Measurements from ENCODE around the gene DPEP1. TPM values are rescaled to one million over a fixed set of nuclear protein-coding genes. Genes with fewer than 3 reads are reported as not detected.

The DPEP1 gene
- total and polyA plus RNA-seq, 2 donors (not counting 1 experiment from before 2014, with no cell fraction given): not detected

DNA sequence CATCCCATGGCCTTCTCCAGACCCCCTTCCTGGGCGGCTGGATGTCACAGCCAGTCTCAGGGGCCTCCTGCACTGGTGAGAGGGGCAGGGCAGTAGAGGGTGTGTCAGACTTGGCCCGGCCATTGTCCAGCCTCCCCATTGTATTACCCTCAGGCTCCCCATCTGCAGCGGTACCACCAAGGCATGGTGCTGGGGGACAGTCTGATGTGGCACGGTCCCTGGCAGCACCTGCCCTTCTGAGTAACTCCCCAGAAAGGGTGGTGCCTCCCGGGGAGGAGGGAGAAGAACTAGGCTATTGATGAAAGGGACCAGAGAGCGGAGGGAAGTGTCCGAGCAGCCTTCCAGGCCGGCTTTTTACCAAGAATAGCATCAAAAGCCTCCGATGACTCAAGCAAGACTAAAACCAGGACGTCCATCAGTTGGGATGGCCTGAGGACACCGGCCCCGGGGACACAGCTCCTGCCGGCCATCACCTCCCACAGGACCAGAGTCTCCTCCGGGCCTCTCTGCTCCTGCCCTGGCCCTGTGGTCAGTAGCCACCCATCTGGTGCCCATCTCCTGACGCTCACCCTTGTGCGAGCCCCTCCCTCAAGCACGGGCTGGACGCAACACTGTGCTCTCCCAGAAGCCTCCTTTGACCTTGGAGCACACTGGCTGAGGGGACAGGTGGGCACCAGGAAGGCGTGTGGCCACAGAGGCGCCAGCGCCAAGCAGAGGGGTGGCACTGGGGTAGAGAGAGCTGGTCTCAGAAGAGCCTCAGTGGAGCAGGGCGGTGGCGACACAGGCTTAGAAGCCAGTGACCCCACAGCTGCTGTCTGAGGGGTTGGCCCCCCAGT lies 43.7 kb upstream of the DPEP1 start:
- no peak overlapping the region for H3K27ac Mint-ChIP-seq
- H3K9ac ChIP-seq (ENCODE audit: low read length): no peak overlapping the region
- H3K4me3 ChIP-seq (ENCODE audit: control extremely low read depth in 1 of 5, extremely low read depth in 1 of 5, insufficient read depth in 1 of 5, low read depth in 2 of 5, low read length in 4 of 5): no peak overlapping the region
- POLR2A ChIA-PET: interaction anchor here (0.7 kb wide), 1 partner anchor 130 kb away, joined by 4 read pairs; no protein-coding TSS in a partner anchor
- ATAC-seq (ENCODE audit: low read depth): no peak
- DNase-seq: no peak
- no peaks in the 10 kb centered on the region for H3K9me3 Mint-ChIP-seq (ENCODE audit: insufficient read depth)
- WGBS (ENCODE audit: insufficient coverage): 93% methylated on average over 19 of the region's 23 CpGs
- H3K9me3 ChIP-seq (ENCODE audit: control extremely low read depth in 1 of 3, control insufficient read depth in 2 of 3, insufficient read depth in 1 of 3, low read length in 2 of 3): no peaks in the 10 kb centered on the region
- H3K79me2 ChIP-seq (ENCODE audit: control insufficient read depth, insufficient read depth, low read length): no peaks in the 10 kb centered on the region
- peaks cover 34 to 36% of the 10 kb centered on the region in 2 donors for H3K4me1 ChIP-seq (ENCODE audit: control insufficient read depth in 2 of 2, insufficient read depth in 2 of 2, low read length in 2 of 2)
- intact Hi-C loops (cut with micrococcal nuclease): loop anchor here (10.0 kb wide), 1 partner anchor 885 kb away; the partner anchor contains the start of gene SNAI3
- no peak overlapping the region for H3K27ac ChIP-seq (ENCODE audit: low read length in 2 of 2)
- peaks cover 16% of the 10 kb centered on the region for H4K20me1 ChIP-seq (ENCODE audit: control insufficient read depth, insufficient read depth, low read length, poor library complexity, severe bottlenecking)
- H3K36me3 ChIP-seq (replicated peaks in 1 of 2; ENCODE audit: control extremely low read depth in 1 of 2, control insufficient read depth in 1 of 2, extremely low read depth in 1 of 2, insufficient read depth in 2 of 2, low read length in 1 of 2): peaks cover 0 to 4% of the 10 kb centered on the region in 2 experiments
- TF ChIP-seq EZH2 (IDR thresholded peaks at IDR 0.05; ENCODE audit: borderline replicate concordance, insufficient read depth, low read depth, low read length, poor library complexity, severe bottlenecking): no peak
- no peak for TF ChIP-seq CTCF (IDR thresholded peaks at IDR 0.05)
- peaks cover 14% of the 10 kb centered on the region for H3K27me3 Mint-ChIP-seq
- H3K4me1 Mint-ChIP-seq: peaks cover 34% of the 10 kb centered on the region
- H3K27me3 ChIP-seq (replicated peaks in 1 of 4; ENCODE audit: control extremely low read depth in 1 of 4, control insufficient read depth in 3 of 4, insufficient read depth in 4 of 4, low read length in 3 of 4): peaks cover 0 to 17% (median 4%) of the 10 kb centered on the region in 4 experiments
- CTCF ChIA-PET: no interaction called here
- H2AFZ ChIP-seq (ENCODE audit: insufficient read depth, low read depth, low read length, poor library complexity, severe bottlenecking): no peak overlapping the region
- no peak overlapping the region for H3K4me3 Mint-ChIP-seq
- H3K4me2 ChIP-seq (replicated peaks; ENCODE audit: low read depth, low read length, poor library complexity, severe bottlenecking): no peak overlapping the region

GRCh38 chr16:89570342-89570923 lies 43.0 kb upstream of the DPEP1 start:
- no peak overlapping the region for H3K27ac ChIP-seq (ENCODE audit: low read length in 2 of 2)
- ChIA-PET POLR2A (no interaction called here), CTCF (no interaction called here)
- DNase-seq: no peak
- H2AFZ ChIP-seq (ENCODE audit: insufficient read depth, low read depth, low read length, poor library complexity, severe bottlenecking): no peak overlapping the region
- TF ChIP-seq EZH2 (IDR thresholded peaks at IDR 0.05; ENCODE audit: borderline replicate concordance, insufficient read depth, low read depth, low read length, poor library complexity, severe bottlenecking) (no peak), CTCF (IDR thresholded peaks at IDR 0.05) (no peak)
- Mint-ChIP-seq H3K27me3 (peaks cover 14% of the 10 kb centered on the region), H3K27ac (no peak overlapping the region), H3K4me3 (no peak overlapping the region), H3K4me1 (peaks cover 27% of the 10 kb centered on the region), H3K9me3 (ENCODE audit: insufficient read depth) (no peaks in the 10 kb centered on the region)
- no peak overlapping the region for H3K9ac ChIP-seq (ENCODE audit: low read length)
- H3K4me1 ChIP-seq (ENCODE audit: control insufficient read depth in 2 of 2, insufficient read depth in 2 of 2, low read length in 2 of 2): peaks cover 33 to 35% of the 10 kb centered on the region in 2 donors
- WGBS (ENCODE audit: insufficient coverage): 92% methylated on average over 30 of the region's 30 CpGs
- H3K36me3 ChIP-seq (replicated peaks in 1 of 2; ENCODE audit: control extremely low read depth in 1 of 2, control insufficient read depth in 1 of 2, extremely low read depth in 1 of 2, insufficient read depth in 2 of 2, low read length in 1 of 2): no peaks in the 10 kb centered on the region
- H3K9me3 ChIP-seq (ENCODE audit: control extremely low read depth in 1 of 3, control insufficient read depth in 2 of 3, insufficient read depth in 1 of 3, low read length in 2 of 3): no peaks in the 10 kb centered on the region
- no peak overlapping the region for H3K4me2 ChIP-seq (replicated peaks; ENCODE audit: low read depth, low read length, poor library complexity, severe bottlenecking)
- ATAC-seq (ENCODE audit: low read depth): no peak
- intact Hi-C loops (cut with micrococcal nuclease): no loop called here
- peaks cover 0 to 23% (median 5%) of the 10 kb centered on the region in 4 experiments for H3K27me3 ChIP-seq (replicated peaks in 1 of 4; ENCODE audit: control extremely low read depth in 1 of 4, control insufficient read depth in 3 of 4, insufficient read depth in 4 of 4, low read length in 3 of 4)
- H3K79me2 ChIP-seq (ENCODE audit: control insufficient read depth, insufficient read depth, low read length): no peaks in the 10 kb centered on the region
- H4K20me1 ChIP-seq (ENCODE audit: control insufficient read depth, insufficient read depth, low read length, poor library complexity, severe bottlenecking): peaks cover 13% of the 10 kb centered on the region
- no peak overlapping the region for H3K4me3 ChIP-seq (ENCODE audit: control extremely low read depth in 1 of 5, extremely low read depth in 1 of 5, insufficient read depth in 1 of 5, low read depth in 2 of 5, low read length in 4 of 5)
